ENCODE measurements around the gene SIGLEC7. TPM values are rescaled to one million over a fixed set of nuclear protein-coding genes. Genes with fewer than 3 reads are reported as not detected.

SIGLEC7 gene
- total RNA-seq, 1 experiment from 2014 or later, result not detected

- Histone ChIP-seq H3K4me3 (ENCODE audit: low read depth, low read length) (no peak overlapping the region), H3K9me3 (no peaks in the 10 kb centered on the region), H3K27me3 (replicated peaks; ENCODE audit: control insufficient read depth, insufficient read depth, low read length) (no peaks in the 10 kb centered on the region), H3K4me1 (no peaks in the 10 kb centered on the region), H3K36me3 (ENCODE audit: control insufficient read depth, insufficient read depth, low read length) (no peaks in the 10 kb centered on the region)
- POLR2A ChIA-PET, result no interaction called here
- intact Hi-C loops (cut with micrococcal nuclease; ENCODE audit: unreplicated experiment), result no loop called here
- H3K9me3 Mint-ChIP-seq (ENCODE audit: unreplicated experiment), result no peaks in the 10 kb centered on the region
- H3K27ac Mint-ChIP-seq (ENCODE audit: unreplicated experiment), result no peak overlapping the region
- H3K4me3 Mint-ChIP-seq (ENCODE audit: unreplicated experiment), result no peak overlapping the region
- no peak for TF ChIP-seq CTCF (IDR thresholded peaks at IDR 0.05; ENCODE audit: insufficient read depth in 1 of 2, low read depth in 1 of 2, low read length in 1 of 2, severe bottlenecking in 1 of 2, unreplicated experiment in 1 of 2)
- no peak for DNase-seq
- CTCF ChIA-PET, result no interaction called here
- no TSS peak for BruUV-seq (replicated peaks)
- peaks cover 31% of the 10 kb centered on the region for H3K27me3 Mint-ChIP-seq (ENCODE audit: insufficient read depth, unreplicated experiment)
- peaks cover 5% of the 10 kb centered on the region for H3K36me3 Mint-ChIP-seq (ENCODE audit: insufficient read depth, unreplicated experiment)
- no peaks in the 10 kb centered on the region for H3K4me1 Mint-ChIP-seq (ENCODE audit: low read depth, unreplicated experiment)
Measured at GRCh38 chr19:51163257-51163656, 21.2 kb downstream of the SIGLEC7 start.

GRCh38 chr19:51164215-51164614, 22.1 kb downstream of the SIGLEC7 start:
- intact Hi-C loops (cut with micrococcal nuclease; ENCODE audit: unreplicated experiment), result no loop called here
- peaks cover 5% of the 10 kb centered on the region for H3K4me1 Mint-ChIP-seq (ENCODE audit: low read depth, unreplicated experiment)
- H3K9me3 Mint-ChIP-seq (ENCODE audit: unreplicated experiment), result no peaks in the 10 kb centered on the region
- no peak for TF ChIP-seq CTCF (IDR thresholded peaks at IDR 0.05; ENCODE audit: insufficient read depth in 1 of 2, low read depth in 1 of 2, low read length in 1 of 2, severe bottlenecking in 1 of 2, unreplicated experiment in 1 of 2)
- no peak for DNase-seq
- H3K4me3 ChIP-seq (ENCODE audit: low read depth, low read length), result no peak overlapping the region
- H3K4me1 ChIP-seq, result no peaks in the 10 kb centered on the region; the same call in 1 of the 2 replicates
- no peaks in the 10 kb centered on the region for H3K9me3 ChIP-seq
- H3K4me3 Mint-ChIP-seq (ENCODE audit: unreplicated experiment), result no peak overlapping the region
- H3K27me3 ChIP-seq (replicated peaks; ENCODE audit: control insufficient read depth, insufficient read depth, low read length), result no peaks in the 10 kb centered on the region
- POLR2A ChIA-PET, result no interaction called here
- no peak overlapping the region for H3K27ac Mint-ChIP-seq (ENCODE audit: unreplicated experiment)
- CTCF ChIA-PET, result no interaction called here
- peaks cover 28% of the 10 kb centered on the region for H3K27me3 Mint-ChIP-seq (ENCODE audit: insufficient read depth, unreplicated experiment)
- no peaks in the 10 kb centered on the region for H3K36me3 Mint-ChIP-seq (ENCODE audit: insufficient read depth, unreplicated experiment)
- H3K36me3 ChIP-seq (ENCODE audit: control insufficient read depth, insufficient read depth, low read length), result no peaks in the 10 kb centered on the region
- no TSS peak for BruUV-seq (replicated peaks)

- H3K36me3 ChIP-seq (ENCODE audit: control insufficient read depth, insufficient read depth, low read length), result no peaks in the 10 kb centered on the region
- no peaks in the 10 kb centered on the region; the same call in 1 of the 2 replicates for H3K27me3 ChIP-seq (replicated peaks; ENCODE audit: control insufficient read depth, insufficient read depth, low read length)
- H3K9me3 ChIP-seq, result no peaks in the 10 kb centered on the region
- peaks cover 20% of the 10 kb centered on the region for H3K27me3 Mint-ChIP-seq (ENCODE audit: insufficient read depth, unreplicated experiment)
- H3K4me1 ChIP-seq, result no peaks in the 10 kb centered on the region; the same call in 1 of the 2 replicates
- H3K4me3 Mint-ChIP-seq (ENCODE audit: unreplicated experiment), result no peak overlapping the region
- POLR2A ChIA-PET, result no interaction called here
- intact Hi-C loops (cut with micrococcal nuclease; ENCODE audit: unreplicated experiment), result no loop called here
- no peaks in the 10 kb centered on the region for H3K36me3 Mint-ChIP-seq (ENCODE audit: insufficient read depth, unreplicated experiment)
- H3K4me1 Mint-ChIP-seq (ENCODE audit: low read depth, unreplicated experiment), result peaks cover 5% of the 10 kb centered on the region
- no peak for TF ChIP-seq CTCF (IDR thresholded peaks at IDR 0.05; ENCODE audit: insufficient read depth in 1 of 2, low read depth in 1 of 2, low read length in 1 of 2, severe bottlenecking in 1 of 2, unreplicated experiment in 1 of 2)
- no peak overlapping the region for H3K27ac Mint-ChIP-seq (ENCODE audit: unreplicated experiment)
- no peak for DNase-seq
- H3K9me3 Mint-ChIP-seq (ENCODE audit: unreplicated experiment), result no peaks in the 10 kb centered on the region
- H3K4me3 ChIP-seq (ENCODE audit: low read depth, low read length), result no peak overlapping the region
- CTCF ChIA-PET, result no interaction called here
- no TSS peak for BruUV-seq (replicated peaks)
Measured at GRCh38 chr19:51166846-51167490, 24.9 kb downstream of the SIGLEC7 start.
